ENCODE results near the gene NHLH2. TPM values are rescaled to one million over a fixed set of nuclear protein-coding genes. Genes with fewer than 3 reads are reported as not detected.

Gene NHLH2
- total RNA-seq, 1 donor from 2014 or later: 0.18 TPM

DNA sequence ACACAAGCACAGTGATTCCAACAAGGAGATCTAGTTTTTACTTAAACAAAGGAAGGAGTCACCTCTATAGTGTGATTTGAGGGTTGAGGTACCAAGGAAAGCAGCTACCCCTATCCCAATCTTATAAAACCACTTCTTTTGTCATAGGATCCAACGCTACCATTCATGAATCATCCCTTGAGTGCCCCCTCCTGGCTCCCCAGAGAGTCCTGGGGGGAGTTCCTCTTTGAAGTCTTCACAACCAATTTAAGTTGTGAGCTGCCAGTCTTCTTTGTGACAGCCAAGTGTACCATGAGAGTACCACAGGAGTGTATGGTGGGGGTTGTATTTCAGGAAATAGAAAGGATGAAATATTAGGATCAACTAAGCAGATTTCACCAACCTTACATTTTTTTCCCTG lies 39.1 kb upstream of the NHLH2 start:
- Histone ChIP-seq H3K27me3 (ENCODE audit: insufficient read depth, low read length) (peaks cover 4% of the 10 kb centered on the region), H3K79me2 (ENCODE audit: insufficient read depth, low read length) (no peaks in the 10 kb centered on the region), H2AFZ (ENCODE audit: low read depth, low read length) (no peak overlapping the region), H3K9ac (ENCODE audit: low read length) (no peak overlapping the region), H3K27ac (ENCODE audit: low read depth, low read length) (no peak overlapping the region), H3K4me3 (ENCODE audit: insufficient read depth, low read depth, low read length) (no peak overlapping the region), H3K4me1 (ENCODE audit: insufficient read depth, low read length) (no peaks in the 10 kb centered on the region), H3K9me3 (ENCODE audit: insufficient read depth, low read depth, low read length) (no peaks in the 10 kb centered on the region), H3K36me3 (ENCODE audit: insufficient read depth, low read length) (no peaks in the 10 kb centered on the region), H3K4me2 (ENCODE audit: low read length) (no peak overlapping the region), H4K20me1 (ENCODE audit: insufficient read depth, low read length) (no peaks in the 10 kb centered on the region)
- H3K4me3 Mint-ChIP-seq (ENCODE audit: unreplicated experiment): no peak overlapping the region
- peaks cover 4% of the 10 kb centered on the region for H3K4me1 Mint-ChIP-seq (ENCODE audit: low read depth, unreplicated experiment)
- H3K36me3 Mint-ChIP-seq (ENCODE audit: low read depth, unreplicated experiment): no peaks in the 10 kb centered on the region
- FAIRE-seq (no peak), DNase-seq (ENCODE audit: low read depth) (no peak)
- H3K27ac Mint-ChIP-seq (ENCODE audit: unreplicated experiment): no peak overlapping the region
- no peak for TF ChIP-seq EZH2 (IDR thresholded peaks at IDR 0.05; ENCODE audit: insufficient read depth, low read length)
- TF ChIP-seq, protein P1, sequence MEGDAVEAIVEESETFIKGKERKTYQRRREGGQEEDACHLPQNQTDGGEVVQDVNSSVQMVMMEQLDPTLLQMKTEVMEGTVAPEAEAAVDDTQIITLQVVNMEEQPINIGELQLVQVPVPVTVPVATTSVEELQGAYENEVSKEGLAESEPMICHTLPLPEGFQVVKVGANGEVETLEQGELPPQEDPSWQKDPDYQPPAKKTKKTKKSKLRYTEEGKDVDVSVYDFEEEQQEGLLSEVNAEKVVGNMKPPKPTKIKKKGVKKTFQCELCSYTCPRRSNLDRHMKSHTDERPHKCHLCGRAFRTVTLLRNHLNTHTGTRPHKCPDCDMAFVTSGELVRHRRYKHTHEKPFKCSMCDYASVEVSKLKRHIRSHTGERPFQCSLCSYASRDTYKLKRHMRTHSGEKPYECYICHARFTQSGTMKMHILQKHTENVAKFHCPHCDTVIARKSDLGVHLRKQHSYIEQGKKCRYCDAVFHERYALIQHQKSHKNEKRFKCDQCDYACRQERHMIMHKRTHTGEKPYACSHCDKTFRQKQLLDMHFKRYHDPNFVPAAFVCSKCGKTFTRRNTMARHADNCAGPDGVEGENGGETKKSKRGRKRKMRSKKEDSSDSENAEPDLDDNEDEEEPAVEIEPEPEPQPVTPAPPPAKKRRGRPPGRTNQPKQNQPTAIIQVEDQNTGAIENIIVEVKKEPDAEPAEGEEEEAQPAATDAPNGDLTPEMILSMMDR (IDR thresholded peaks at IDR 0.05; ENCODE audit: insufficient read depth, low read depth, low read length): no peak
- peaks cover 2% of the 10 kb centered on the region for H3K9me3 Mint-ChIP-seq (ENCODE audit: unreplicated experiment)
- peaks cover 1% of the 10 kb centered on the region for H3K27me3 Mint-ChIP-seq (ENCODE audit: low read depth, unreplicated experiment)

DNA sequence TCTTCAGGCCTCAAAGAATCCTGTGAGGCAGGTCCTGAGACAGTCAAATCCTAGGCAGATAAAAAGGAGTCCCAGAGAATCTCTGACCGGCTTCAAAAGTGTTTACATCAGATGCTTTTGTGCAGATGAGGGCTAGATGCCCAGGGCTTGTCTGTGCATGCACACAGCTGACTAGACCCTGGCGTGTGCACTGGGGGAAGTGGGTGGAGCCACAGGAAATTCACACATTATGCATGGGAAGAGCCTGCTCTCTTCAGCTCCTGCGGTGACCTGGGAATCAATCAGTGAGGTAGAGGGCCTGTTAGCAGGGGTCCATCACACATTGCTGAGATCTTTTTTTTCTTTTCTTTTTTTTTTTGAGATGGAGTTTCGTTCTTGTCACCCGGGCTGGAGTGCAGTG lies 36.6 kb upstream of the NHLH2 start:
- no peak overlapping the region for H3K4me2 ChIP-seq (ENCODE audit: low read length)
- H2AFZ ChIP-seq (ENCODE audit: low read depth, low read length): peak overlapping the region; percentile 41
- Mint-ChIP-seq H3K36me3 (ENCODE audit: low read depth, unreplicated experiment) (no peaks in the 10 kb centered on the region), H3K27me3 (ENCODE audit: low read depth, unreplicated experiment) (peaks cover 7% of the 10 kb centered on the region), H3K27ac (ENCODE audit: unreplicated experiment) (no peak overlapping the region), H3K4me1 (ENCODE audit: low read depth, unreplicated experiment) (peaks cover 4% of the 10 kb centered on the region), H3K9me3 (ENCODE audit: unreplicated experiment) (peaks cover 2% of the 10 kb centered on the region), H3K4me3 (ENCODE audit: unreplicated experiment) (no peak overlapping the region)
- no peak overlapping the region for H3K27ac ChIP-seq (ENCODE audit: low read depth, low read length)
- FAIRE-seq (no peak), DNase-seq (ENCODE audit: low read depth) (no peak)
- H3K9ac ChIP-seq (ENCODE audit: low read length): no peak overlapping the region
- no peaks in the 10 kb centered on the region for H4K20me1 ChIP-seq (ENCODE audit: insufficient read depth, low read length)
- no peaks in the 10 kb centered on the region for H3K9me3 ChIP-seq (ENCODE audit: insufficient read depth, low read depth, low read length)
- peaks cover 4% of the 10 kb centered on the region for H3K27me3 ChIP-seq (ENCODE audit: insufficient read depth, low read length)
- H3K79me2 ChIP-seq (ENCODE audit: insufficient read depth, low read length): no peaks in the 10 kb centered on the region
- no peak for TF ChIP-seq EZH2 (IDR thresholded peaks at IDR 0.05; ENCODE audit: insufficient read depth, low read length)
- TF ChIP-seq, protein P1 (IDR thresholded peaks at IDR 0.05; ENCODE audit: insufficient read depth, low read depth, low read length): no peak
- H3K36me3 ChIP-seq (ENCODE audit: insufficient read depth, low read length): no peaks in the 10 kb centered on the region
- H3K4me1 ChIP-seq (ENCODE audit: insufficient read depth, low read length): no peaks in the 10 kb centered on the region
- H3K4me3 ChIP-seq (ENCODE audit: insufficient read depth, low read depth, low read length): no peak overlapping the region

DNA sequence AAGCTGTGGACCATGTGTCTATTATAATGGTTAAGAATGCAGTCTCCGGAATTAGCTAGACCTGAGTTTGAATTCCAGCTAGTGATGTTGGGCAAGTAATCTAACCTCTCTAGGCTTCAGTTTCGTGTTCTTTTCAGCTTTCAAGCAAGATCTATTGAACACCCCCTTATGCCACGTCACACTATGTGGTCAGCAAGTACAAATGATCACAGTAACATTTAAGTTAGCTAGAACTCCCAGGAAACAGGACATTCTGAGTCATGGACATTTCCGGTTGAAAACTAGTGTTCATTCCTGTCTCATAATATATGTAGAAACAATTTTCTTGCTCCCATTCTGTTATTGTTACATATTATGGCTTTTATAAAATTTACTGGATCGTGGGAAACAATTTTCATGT lies 34.0 kb upstream of the NHLH2 start:
- H3K9me3 Mint-ChIP-seq (ENCODE audit: unreplicated experiment): no peaks in the 10 kb centered on the region
- H3K4me1 Mint-ChIP-seq (ENCODE audit: low read depth, unreplicated experiment): peaks cover 4% of the 10 kb centered on the region
- Histone ChIP-seq H2AFZ (ENCODE audit: low read depth, low read length) (no peak overlapping the region), H3K79me2 (ENCODE audit: insufficient read depth, low read length) (no peaks in the 10 kb centered on the region), H3K36me3 (ENCODE audit: insufficient read depth, low read length) (no peaks in the 10 kb centered on the region), H3K4me1 (ENCODE audit: insufficient read depth, low read length) (no peaks in the 10 kb centered on the region), H3K9me3 (ENCODE audit: insufficient read depth, low read depth, low read length) (no peaks in the 10 kb centered on the region), H3K9ac (ENCODE audit: low read length) (no peak overlapping the region), H3K27me3 (ENCODE audit: insufficient read depth, low read length) (peaks cover 3% of the 10 kb centered on the region), H3K4me3 (ENCODE audit: insufficient read depth, low read depth, low read length) (no peak overlapping the region), H3K4me2 (ENCODE audit: low read length) (peak overlapping the region; percentile 14), H3K27ac (ENCODE audit: low read depth, low read length) (no peak overlapping the region), H4K20me1 (ENCODE audit: insufficient read depth, low read length) (no peaks in the 10 kb centered on the region)
- FAIRE-seq (no peak), DNase-seq (ENCODE audit: low read depth) (peak; percentile 15)
- no peak for TF ChIP-seq EZH2 (IDR thresholded peaks at IDR 0.05; ENCODE audit: insufficient read depth, low read length)
- TF ChIP-seq, protein P1 (IDR thresholded peaks at IDR 0.05; ENCODE audit: insufficient read depth, low read depth, low read length): no peak
- peaks cover 8% of the 10 kb centered on the region for H3K27me3 Mint-ChIP-seq (ENCODE audit: low read depth, unreplicated experiment)
- H3K4me3 Mint-ChIP-seq (ENCODE audit: unreplicated experiment): no peak overlapping the region
- no peak overlapping the region for H3K27ac Mint-ChIP-seq (ENCODE audit: unreplicated experiment)
- H3K36me3 Mint-ChIP-seq (ENCODE audit: low read depth, unreplicated experiment): no peaks in the 10 kb centered on the region
